T-helper 1 cell (primary cell): ENCODE data around the gene OST4.
A peak's percentile ranks its signal among the peaks of the same experiment; 100 is the strongest.
"Not testable (repeated sequence)": the region's sequence is repeated elsewhere in the genome, so short reads cannot be mapped to it uniquely, and the experiment has no call there.

Experiments
- DNase-seq, 5 donors: peaks; one replicate each; pipeline ENCODE4 v3.0.0-alpha.2; 2012 to 2020

Gene OST4

GRCh38 chr2:27078267-27079194, 7.1 kb upstream of the OST4 start, which contains the start of gene EMILIN1:
Gene EMILIN1 (plus strand): TSS chr2:27078615. CDS start chr2:27079066, 451 bp downstream.
- DNase-seq: no peak

- DNase-seq: no peak
These were observed 5.8 kb upstream of the OST4 start for GRCh38 chr2:27077231-27077630.

GRCh38 chr2:27076323-27076722, 4.9 kb upstream of the OST4 start:
- no peak for DNase-seq

- DNase-seq: not testable (repeated sequence)
These were observed 4.1 kb upstream of the OST4 start for GRCh38 chr2:27075566-27075871.

- DNase-seq: peak in 3 of 5 donors; percentile 49 to 51 (median 51)
These were observed 3.5 kb upstream of the OST4 start for GRCh38 chr2:27074738-27075565.

- no peak for DNase-seq
These were observed 2.3 kb upstream of the OST4 start for GRCh38 chr2:27073782-27074181.

- DNase-seq: no peak
These were observed 1.5 kb upstream of the OST4 start for GRCh38 chr2:27072920-27073319.

GRCh38 chr2:27071990-27072830, 756 bp upstream of the OST4 start:
- peak in 1 of 5 donors; percentile 11 for DNase-seq

GRCh38 chr2:27070653-27071276, 689 bp downstream of the OST4 start:
- DNase-seq: no peak

- no peak for DNase-seq
These were observed 1.4 kb downstream of the OST4 start for GRCh38 chr2:27069961-27070618.

- no peak for DNase-seq
These were observed 2.0 kb downstream of the OST4 start for GRCh38 chr2:27069436-27069835.

- DNase-seq: no peak
These were observed 4.1 kb downstream of the OST4 start for GRCh38 chr2:27067385-27067784.

- DNase-seq: no peak
These were observed 6.3 kb downstream of the OST4 start for GRCh38 chr2:27065128-27065527.

- no peak for DNase-seq
These were observed 11.1 kb downstream of the OST4 start for GRCh38 chr2:27060323-27060722.

GRCh38 chr2:27059141-27059820, 12.2 kb downstream of the OST4 start:
- no peak for DNase-seq

GRCh38 chr2:27058210-27058609, 13.2 kb downstream of the OST4 start:
- DNase-seq: no peak

- DNase-seq: no peak
These were observed 14.3 kb downstream of the OST4 start for GRCh38 chr2:27057184-27057583.

GRCh38 chr2:27054721-27055120, 16.7 kb downstream of the OST4 start:
- no peak for DNase-seq

GRCh38 chr2:27053776-27054175, 17.7 kb downstream of the OST4 start:
- DNase-seq: no peak

- DNase-seq: no peak
These were observed 18.1 kb downstream of the OST4 start for GRCh38 chr2:27053321-27053720.
